GM13976 (cell line): ENCODE results near the gene GNAQ.

Experiments
- DNase-seq: peaks from one replicate; pipeline ENCODE4 v3.0.0; 2012; ENCODE audit warnings: low spot score
- in situ Hi-C: fragments of 300-500 bp; cut with MboI; formaldehyde crosslinking; loops from one replicate; pipeline ENCODE4 v1.12.0; 2022; ENCODE audit warnings: low sequenced_read_pairs, mixed read lengths, inconsistent platforms; ENCODE audit not compliant: unreplicated experiment
- TF ChIP-seq, protein P1 (sequence below): IDR thresholded peaks from 2 replicates; pipeline ENCODE4 v1.5.1; 2012; ENCODE audit warnings: borderline replicate concordance, mild to moderate bottlenecking; ENCODE audit not compliant: insufficient read depth; ENCODE audit errors: extremely low read depth, missing control alignments, control extremely low read depth

GNAQ gene

GRCh38 chr9:78026947-78027346 is 4.7 kb downstream of the GNAQ start:
- TF ChIP-seq, protein P1, sequence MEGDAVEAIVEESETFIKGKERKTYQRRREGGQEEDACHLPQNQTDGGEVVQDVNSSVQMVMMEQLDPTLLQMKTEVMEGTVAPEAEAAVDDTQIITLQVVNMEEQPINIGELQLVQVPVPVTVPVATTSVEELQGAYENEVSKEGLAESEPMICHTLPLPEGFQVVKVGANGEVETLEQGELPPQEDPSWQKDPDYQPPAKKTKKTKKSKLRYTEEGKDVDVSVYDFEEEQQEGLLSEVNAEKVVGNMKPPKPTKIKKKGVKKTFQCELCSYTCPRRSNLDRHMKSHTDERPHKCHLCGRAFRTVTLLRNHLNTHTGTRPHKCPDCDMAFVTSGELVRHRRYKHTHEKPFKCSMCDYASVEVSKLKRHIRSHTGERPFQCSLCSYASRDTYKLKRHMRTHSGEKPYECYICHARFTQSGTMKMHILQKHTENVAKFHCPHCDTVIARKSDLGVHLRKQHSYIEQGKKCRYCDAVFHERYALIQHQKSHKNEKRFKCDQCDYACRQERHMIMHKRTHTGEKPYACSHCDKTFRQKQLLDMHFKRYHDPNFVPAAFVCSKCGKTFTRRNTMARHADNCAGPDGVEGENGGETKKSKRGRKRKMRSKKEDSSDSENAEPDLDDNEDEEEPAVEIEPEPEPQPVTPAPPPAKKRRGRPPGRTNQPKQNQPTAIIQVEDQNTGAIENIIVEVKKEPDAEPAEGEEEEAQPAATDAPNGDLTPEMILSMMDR = no peak
- in situ Hi-C loops = no loop called here
- DNase-seq = no peak

- TF ChIP-seq, protein P1 = no peak
- no peak for DNase-seq
- in situ Hi-C loops = no loop called here
Measured at GRCh38 chr9:78026416-78026815, 5.2 kb downstream of the GNAQ start.

DNA sequence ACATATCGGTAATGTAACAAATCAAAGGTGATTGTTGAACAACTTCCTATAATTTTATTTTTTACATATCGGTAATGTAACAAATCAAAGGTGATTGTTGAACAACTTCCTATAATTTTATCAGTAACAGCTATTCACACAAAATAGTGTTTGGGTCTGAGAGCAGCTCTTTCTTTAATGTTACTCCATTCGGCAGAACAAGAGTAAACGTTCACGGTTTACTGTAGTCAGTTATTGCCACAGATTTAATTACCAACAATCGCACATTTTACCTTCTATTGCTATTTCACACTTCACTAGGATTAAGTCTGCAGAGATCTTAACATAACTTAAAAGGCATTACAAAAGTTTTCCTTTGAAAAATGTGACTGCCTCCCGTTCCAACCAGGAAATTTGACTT is 6.4 kb downstream of the GNAQ start:
- DNase-seq = no peak
- in situ Hi-C loops = no loop called here
- TF ChIP-seq, protein P1 = no peak

- TF ChIP-seq, protein P1 = no peak
- in situ Hi-C loops = no loop called here
- DNase-seq = no peak
Measured at GRCh38 chr9:78023003-78023741, 8.4 kb downstream of the GNAQ start.

GRCh38 chr9:78021697-78022096 is 9.9 kb downstream of the GNAQ start:
- DNase-seq = no peak
- in situ Hi-C loops = no loop called here
- TF ChIP-seq, protein P1 = no peak

GRCh38 chr9:78017190-78017693 is 14.4 kb downstream of the GNAQ start:
- TF ChIP-seq, protein P1 = no peak
- in situ Hi-C loops = no loop called here
- DNase-seq = no peak

DNA sequence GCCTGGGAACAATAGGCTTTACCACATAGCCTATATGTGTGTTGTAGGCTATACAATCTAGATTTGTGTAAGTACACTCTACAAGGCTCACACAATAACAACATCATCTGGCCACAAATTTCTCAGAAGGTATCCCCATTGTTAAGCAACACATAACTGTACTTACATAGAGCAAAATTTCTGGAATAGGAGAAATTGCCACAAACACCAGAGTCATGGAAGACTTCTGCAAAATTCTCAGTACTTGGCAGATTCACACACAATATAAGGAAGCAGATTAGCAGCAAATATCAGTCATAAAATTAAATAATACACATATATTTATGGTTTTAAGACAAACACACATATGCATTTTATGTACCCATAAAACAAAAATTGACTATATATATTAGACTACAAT is 16.4 kb downstream of the GNAQ start:
- TF ChIP-seq, protein P1 = no peak
- in situ Hi-C loops = no loop called here
- no peak for DNase-seq
